ENCODE measurements around the gene KLLN. TPM values are rescaled to one million over a fixed set of nuclear protein-coding genes. Genes with fewer than 3 reads are reported as not detected.
A peak's percentile ranks its signal among the peaks of the same experiment; 100 is the strongest.

Gene KLLN
- total and polyA plus RNA-seq, 2 of the 13 experiments (the other 11 are each of a cell fraction or from before 2014, with no cell fraction given) = 0.08 to 0.44 TPM

- TF ChIP-seq PHF21A (CRISPR knock-in tag; IDR thresholded peaks at IDR 0.05) (no peak), ZNF652 (CRISPR knock-in tag; IDR thresholded peaks at IDR 0.05; ENCODE audit: borderline replicate concordance, low read depth) (no peak), DPF2 (CRISPR knock-in tag; IDR thresholded peaks at IDR 0.05; ENCODE audit: borderline replicate concordance, low read depth) (no peak), GFI1 (CRISPR knock-in tag; IDR thresholded peaks at IDR 0.05; ENCODE audit: borderline replicate concordance) (peak; percentile 59; the same call in 1 of the 2 replicates), ZNF766 (CRISPR knock-in tag; IDR thresholded peaks at IDR 0.05; ENCODE audit: borderline replicate concordance) (peak; percentile 67; the same call in 1 of the 2 replicates), CEBPB (IDR thresholded peaks at IDR 0.05; ENCODE audit: borderline replicate concordance, low read depth, low read length) (no peak), ARID3A (IDR thresholded peaks at IDR 0.05; ENCODE audit: low read depth, low read length) (no peak), ZNF296 (CRISPR knock-in tag; conservative IDR thresholded peaks at IDR 0.05) (no peak), TERF1 (CRISPR knock-in tag; IDR thresholded peaks at IDR 0.05) (no peak), ZNF33A (CRISPR knock-in tag; IDR thresholded peaks at IDR 0.05; ENCODE audit: borderline replicate concordance) (no peak), NFIB (CRISPR knock-in tag; IDR thresholded peaks at IDR 0.05; ENCODE audit: borderline replicate concordance) (no peak), HNRNPH1 (optimal IDR thresholded peaks at IDR 0.05; ENCODE audit: low read depth, low read length) (no peak), AGO1 (IDR thresholded peaks at IDR 0.05; ENCODE audit: low read depth, low read length, poor library complexity, severe bottlenecking) (peak; percentile 55), NCOA1 (CRISPR knock-in tag; IDR thresholded peaks at IDR 0.05) (0 out of 2 replicates have a peak, but pooled peaks have one; percentile 35)
- TF ChIP-seq, protein P1, sequence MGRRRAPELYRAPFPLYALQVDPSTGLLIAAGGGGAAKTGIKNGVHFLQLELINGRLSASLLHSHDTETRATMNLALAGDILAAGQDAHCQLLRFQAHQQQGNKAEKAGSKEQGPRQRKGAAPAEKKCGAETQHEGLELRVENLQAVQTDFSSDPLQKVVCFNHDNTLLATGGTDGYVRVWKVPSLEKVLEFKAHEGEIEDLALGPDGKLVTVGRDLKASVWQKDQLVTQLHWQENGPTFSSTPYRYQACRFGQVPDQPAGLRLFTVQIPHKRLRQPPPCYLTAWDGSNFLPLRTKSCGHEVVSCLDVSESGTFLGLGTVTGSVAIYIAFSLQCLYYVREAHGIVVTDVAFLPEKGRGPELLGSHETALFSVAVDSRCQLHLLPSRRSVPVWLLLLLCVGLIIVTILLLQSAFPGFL (CRISPR knock-in tag; IDR thresholded peaks at IDR 0.05) = no peak
- TF ChIP-seq, protein P2, sequence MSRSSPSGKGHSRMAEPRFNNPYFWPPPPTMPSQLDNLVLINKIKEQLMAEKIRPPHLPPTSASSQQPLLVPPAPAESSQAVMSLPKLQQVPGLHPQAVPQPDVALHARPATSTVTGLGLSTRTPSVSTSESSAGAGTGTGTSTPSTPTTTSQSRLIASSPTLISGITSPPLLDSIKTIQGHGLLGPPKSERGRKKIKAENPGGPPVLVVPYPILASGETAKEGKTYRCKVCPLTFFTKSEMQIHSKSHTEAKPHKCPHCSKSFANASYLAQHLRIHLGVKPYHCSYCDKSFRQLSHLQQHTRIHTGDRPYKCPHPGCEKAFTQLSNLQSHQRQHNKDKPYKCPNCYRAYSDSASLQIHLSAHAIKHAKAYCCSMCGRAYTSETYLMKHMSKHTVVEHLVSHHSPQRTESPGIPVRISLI (CRISPR knock-in tag; IDR thresholded peaks at IDR 0.05; ENCODE audit: borderline replicate concordance) = no peak; the same call in 1 of the 2 replicates
- TF ChIP-seq, protein P3, sequence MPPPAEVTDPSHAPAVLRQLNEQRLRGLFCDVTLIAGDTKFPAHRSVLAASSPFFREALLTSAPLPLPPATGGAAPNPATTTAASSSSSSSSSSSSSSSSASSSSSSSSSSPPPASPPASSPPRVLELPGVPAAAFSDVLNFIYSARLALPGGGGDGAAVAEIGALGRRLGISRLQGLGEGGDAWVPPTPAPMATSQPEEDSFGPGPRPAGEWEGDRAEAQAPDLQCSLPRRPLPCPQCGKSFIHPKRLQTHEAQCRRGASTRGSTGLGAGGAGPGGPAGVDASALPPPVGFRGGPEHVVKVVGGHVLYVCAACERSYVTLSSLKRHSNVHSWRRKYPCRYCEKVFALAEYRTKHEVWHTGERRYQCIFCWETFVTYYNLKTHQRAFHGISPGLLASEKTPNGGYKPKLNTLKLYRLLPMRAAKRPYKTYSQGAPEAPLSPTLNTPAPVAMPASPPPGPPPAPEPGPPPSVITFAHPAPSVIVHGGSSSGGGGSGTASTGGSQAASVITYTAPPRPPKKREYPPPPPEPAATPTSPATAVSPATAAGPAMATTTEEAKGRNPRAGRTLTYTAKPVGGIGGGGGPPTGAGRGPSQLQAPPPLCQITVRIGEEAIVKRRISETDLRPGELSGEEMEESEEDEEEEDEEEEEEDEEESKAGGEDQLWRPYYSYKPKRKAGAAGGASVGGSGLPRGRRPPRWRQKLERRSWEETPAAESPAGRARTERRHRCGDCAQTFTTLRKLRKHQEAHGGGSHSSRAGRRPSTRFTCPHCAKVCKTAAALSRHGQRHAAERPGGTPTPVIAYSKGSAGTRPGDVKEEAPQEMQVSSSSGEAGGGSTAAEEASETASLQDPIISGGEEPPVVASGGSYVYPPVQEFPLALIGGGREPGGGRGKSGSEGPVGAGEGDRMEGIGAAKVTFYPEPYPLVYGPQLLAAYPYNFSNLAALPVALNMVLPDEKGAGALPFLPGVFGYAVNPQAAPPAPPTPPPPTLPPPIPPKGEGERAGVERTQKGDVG (CRISPR knock-in tag; IDR thresholded peaks at IDR 0.05; ENCODE audit: borderline replicate concordance) = no peak
Measured at GRCh38 chr10:87817609-87818504, 45.5 kb downstream of the KLLN start, which contains the start of gene ATAD1 (continued).

All from HepG2 (cell line).